ENCODE measurements around the gene PTK6.
"Not testable (repeated sequence)": the region's sequence is repeated elsewhere in the genome, so short reads cannot be mapped to it uniquely, and the experiment has no call there.

The PTK6 gene

DNA sequence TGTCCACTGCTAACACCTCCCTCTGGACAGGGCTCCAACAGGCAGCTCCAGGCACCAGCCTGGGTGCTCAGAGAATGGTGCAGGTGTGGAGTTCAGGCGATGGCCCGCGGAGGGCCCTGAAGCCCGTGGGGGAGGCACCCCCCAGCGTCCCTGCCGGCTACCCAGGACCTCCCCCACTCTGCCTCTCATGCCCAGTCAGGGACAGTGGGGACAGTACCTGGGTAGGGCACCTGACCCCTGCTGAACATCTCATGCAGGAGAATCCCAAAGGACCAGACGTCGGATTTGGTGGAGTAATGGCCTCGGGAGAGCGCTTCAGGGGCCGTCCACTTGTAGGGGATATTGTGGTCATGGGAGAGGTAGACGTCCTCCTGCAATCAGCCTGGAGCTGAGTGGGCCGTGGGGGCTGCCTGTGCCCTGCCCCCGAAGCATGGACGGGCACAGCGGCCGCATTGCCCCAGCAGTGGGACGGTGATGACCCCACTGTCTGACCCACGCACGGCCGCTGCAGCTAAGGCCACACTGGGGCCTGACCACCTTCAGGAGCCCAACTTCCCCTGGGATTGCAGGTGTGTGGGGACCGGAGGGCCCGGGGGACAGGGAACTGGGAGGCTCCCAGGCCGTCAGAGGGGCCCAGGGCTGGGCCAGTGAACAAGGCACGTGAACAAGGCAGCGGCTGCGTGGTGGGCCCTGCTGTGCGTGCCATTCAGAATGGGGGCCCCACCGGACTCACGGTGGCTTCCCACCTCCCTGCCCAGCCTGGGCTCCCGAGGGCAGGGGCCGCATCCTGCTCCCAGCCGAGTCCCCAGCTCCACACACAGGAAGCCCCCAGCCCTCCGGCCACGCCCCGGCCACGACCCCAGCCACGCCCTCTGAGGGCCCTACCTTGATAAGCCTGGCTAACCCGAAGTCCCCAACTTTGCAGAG lies 7.1 kb downstream of the PTK6 start:
- DNase-seq (ENCODE audit: low read depth) = no peak

DNA sequence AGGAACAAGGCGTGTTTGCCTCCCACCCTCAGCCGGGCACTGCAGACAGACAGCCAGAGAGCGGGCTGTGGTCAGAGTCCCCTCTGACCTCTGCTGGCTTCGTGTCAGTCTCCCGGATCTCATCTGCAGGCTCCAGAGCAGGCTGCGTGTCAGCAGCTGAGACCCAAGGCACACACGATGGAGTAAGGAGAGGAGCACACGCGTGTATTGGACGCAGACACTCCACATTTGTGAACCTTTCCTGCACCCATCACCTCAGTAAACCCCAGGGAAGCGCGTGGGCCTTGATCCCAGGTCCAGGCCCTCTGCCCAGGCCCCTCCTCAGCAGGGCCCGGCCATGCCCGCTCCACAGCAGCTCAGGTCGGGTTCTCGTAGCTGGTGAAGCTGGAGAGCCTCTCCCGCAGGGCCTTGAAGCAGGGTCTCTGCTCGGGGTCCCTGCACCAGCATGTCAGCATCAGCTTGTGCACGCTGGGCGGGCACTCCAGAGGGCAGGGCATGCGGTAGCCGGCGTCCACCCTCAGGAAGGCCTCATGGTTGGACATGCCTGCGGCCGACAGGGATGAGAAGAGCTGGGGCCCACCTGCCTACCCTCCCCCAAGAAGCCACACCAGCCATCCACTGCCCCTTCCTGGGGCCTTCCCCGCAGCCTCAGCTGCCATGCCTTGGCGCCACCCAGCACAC lies 7.9 kb downstream of the PTK6 start:
- DNase-seq (ENCODE audit: low read depth) = no peak

- no peak for DNase-seq (ENCODE audit: low read depth)
Measured at GRCh38 chr20:63527184-63527583, 10.0 kb downstream of the PTK6 start.

GRCh38 chr20:63525971-63526370 lies 11.2 kb downstream of the PTK6 start:
- DNase-seq (ENCODE audit: low read depth) = no peak

DNA sequence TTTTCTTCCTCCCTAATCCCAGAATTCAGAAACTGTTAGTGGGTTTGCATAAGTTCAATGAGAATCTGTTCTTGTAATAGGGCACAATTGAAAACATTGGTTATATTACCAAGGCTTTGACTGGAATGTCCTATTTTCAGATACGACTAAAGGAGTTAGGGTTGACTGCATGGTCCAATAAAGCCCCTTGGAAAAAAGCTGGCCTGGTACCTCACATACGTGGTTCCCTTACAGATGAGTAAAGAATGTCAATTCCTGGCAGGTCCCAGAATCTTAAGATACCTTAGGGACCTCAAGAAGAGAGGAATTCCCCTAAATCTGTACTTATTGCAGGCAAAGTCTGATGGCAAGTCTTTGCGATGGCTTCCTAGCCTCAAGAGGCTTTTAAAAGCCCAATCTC lies 12.0 kb downstream of the PTK6 start:
- DNase-seq (ENCODE audit: low read depth) = no peak

DNA sequence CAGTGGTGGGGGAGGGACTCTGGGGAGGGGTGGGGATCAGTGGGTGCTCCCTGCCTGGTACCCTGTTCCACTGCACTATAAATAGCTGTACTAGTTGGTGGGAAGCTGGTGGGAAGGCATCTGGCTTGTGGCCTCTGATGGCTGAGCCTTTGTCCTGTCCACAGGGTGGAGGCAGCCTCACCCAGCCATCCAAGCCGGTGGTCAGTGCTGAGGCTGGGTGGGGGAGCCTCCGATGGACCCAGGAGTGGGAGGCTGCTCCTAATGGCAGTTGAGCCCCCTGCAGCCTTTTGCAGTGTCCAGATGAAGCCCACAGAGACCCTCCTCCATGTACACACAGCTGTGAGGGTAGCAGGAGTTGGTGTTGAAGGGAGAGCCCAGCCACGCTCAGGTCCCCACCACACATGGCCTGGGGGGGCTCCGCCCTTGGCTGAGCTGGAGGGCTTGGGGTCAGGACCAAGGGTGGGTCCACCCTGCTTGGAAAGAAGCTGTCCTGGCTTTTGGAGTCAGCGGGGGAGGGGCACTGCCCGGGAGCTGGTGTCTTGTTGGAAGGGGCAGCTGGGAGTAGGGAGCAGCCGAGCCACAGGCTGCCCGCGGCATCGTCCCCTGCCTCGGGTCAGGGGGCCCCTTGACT lies 14.1 kb downstream of the PTK6 start:
- no peak for DNase-seq (ENCODE audit: low read depth)

GRCh38 chr20:63522091-63522868 lies 14.9 kb downstream of the PTK6 start:
- no peak for DNase-seq (ENCODE audit: low read depth)

DNA sequence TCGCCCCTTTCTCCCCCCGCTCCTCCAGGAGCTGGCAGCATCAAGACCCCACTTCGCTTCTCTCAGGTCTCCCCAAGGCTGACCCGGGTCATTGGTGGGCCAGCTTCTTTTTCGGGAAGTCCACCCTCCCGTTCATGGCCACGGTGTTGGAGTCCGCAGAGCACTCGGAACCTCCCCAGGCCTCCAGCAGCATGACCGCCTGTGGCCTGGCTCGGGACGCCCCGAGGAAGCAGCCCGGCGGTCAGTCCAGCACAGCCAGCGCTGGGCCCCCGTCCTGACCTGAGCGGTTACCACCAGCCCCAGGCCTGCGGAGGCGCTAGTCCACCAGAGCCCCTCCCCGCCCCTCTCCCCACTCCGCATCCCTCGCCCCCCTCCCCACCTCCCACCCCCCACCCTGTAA lies 15.6 kb downstream of the PTK6 start:
- DNase-seq (ENCODE audit: low read depth) = no peak

- peak; percentile 43 for DNase-seq (ENCODE audit: low read depth)
Measured at GRCh38 chr20:63520934-63521601, 16.1 kb downstream of the PTK6 start.

GRCh38 chr20:63520504-63520933 lies 16.7 kb downstream of the PTK6 start, which contains the start of gene PPDPF:
Gene PPDPF (plus strand): TSS chr20:63520765. CDS start chr20:63521309, 544 bp downstream.
- peak; percentile 52 for DNase-seq (ENCODE audit: low read depth)

- DNase-seq (ENCODE audit: low read depth) = no peak
Measured at GRCh38 chr20:63519668-63520503, 17.3 kb downstream of the PTK6 start.

GRCh38 chr20:63518946-63519667 lies 18.1 kb downstream of the PTK6 start:
- DNase-seq (ENCODE audit: low read depth) = no peak

DNA sequence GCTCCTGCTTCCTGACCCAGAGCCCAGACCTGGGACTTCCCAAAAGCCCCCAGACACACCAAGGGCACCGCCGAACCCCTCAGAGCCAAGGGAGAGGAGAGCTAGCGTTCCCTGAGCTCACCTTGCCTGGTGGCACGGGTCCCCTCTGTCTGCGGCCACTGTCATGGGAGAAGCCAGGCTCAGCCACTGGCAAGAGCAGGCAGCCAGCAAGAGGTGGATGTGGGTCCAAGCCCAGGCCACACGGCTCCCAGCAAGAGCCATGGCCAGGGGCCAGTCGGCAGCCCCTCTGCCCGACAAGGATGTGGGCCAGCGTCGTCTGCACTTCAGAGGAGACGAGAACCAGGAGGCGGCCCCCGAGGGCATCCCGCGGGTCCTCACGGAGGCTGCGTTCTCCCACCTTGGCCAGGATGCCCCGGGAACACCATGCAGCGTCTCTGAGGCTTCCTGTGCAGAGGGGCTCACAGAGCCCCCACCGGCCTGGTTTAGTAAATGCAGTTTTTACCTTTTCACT lies 18.8 kb downstream of the PTK6 start:
- no peak for DNase-seq (ENCODE audit: low read depth)

DNA sequence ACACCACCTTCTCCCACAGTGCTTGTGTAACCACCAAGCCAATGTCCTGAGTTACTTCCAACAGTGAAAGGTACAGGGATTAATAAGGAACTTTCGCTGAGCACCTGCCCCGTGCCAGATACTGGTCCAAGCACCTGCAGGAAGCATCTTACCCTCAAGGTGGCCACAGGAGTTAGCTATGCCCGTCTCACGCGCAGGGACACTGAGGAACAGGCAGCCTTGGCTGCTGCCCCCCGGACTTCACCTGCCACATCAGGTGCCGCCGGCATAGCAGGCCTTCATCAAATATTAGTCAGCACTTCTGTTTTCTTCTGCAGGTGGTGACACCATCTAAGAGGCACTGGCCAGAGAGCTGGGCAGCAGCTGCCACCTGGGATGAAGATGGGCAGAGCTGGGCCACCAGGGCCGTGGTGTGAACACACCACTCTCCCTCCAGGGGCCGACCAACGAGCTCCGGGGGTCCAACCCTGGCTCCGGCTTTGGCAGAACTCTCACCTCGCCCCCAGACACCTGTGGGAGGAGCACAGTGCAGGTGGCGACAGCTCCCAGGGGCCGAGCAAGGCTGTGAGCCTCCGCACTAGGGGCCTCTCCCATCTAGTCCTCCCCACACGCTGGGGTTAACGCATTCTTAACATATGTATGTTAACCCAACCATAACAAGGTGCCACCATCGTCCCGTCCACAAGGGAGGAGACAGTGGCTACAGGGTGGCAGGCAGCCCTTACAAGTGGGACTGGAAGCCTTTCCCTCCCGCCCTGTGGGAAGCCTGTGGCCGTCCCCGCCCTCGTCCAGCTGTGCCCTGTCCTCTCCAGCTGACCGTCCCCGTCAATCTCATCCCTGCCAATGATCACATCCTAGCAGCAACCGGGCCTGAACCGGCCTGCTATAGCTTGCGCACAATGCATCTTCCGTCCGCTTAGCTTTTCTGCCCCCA lies 19.5 kb downstream of the PTK6 start:
- no peak for DNase-seq (ENCODE audit: low read depth)

GRCh38 chr20:63514520-63514919 lies 22.7 kb downstream of the PTK6 start:
- not testable (repeated sequence) for DNase-seq (ENCODE audit: low read depth)

- no peak for DNase-seq (ENCODE audit: low read depth)
Measured at GRCh38 chr20:63513207-63513606, 24.0 kb downstream of the PTK6 start.

DNA sequence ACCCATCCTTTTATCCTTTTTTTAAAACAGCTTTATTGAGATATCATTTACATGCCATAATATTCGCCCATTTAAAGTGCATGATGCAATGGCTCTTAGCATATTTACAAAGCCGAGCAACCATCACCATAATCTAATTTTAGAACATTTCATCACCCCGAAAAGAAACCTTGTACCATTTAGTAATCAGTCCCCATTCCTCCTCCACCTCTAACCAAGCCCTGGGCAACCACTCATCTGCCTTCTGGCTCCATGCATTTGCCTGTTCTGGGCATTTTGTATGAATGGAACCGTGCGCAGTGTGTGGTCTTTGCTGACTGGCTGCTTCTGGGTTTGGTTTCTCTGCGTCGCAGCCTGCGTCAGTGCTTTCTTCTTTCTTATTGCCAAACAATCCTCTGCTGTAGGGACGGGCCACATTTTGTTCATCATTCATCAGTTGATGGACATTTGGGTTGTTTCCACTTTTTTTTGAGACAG lies 28.1 kb downstream of the PTK6 start:
- no peak for DNase-seq (ENCODE audit: low read depth)

GRCh38 chr20:63508072-63508768 lies 29.0 kb downstream of the PTK6 start:
- DNase-seq (ENCODE audit: low read depth) = no peak
